H1 (cell line): ENCODE measurements around the gene ACOT12. TPM values are rescaled to one million over a fixed set of nuclear protein-coding genes. Genes with fewer than 3 reads are reported as not detected.

Source experiments
- BACH1 ChIP-seq: IDR thresholded peaks from 2 replicates; pipeline ENCODE4 v1.6.1; 2012; ENCODE audit warnings: low read length, improper control_type of control experiment
- BRCA1 ChIP-seq: IDR thresholded peaks from 2 replicates; pipeline ENCODE4 v1.6.1; 2012; ENCODE audit warnings: low read depth, low read length, improper control_type of control experiment
- NRF1 ChIP-seq: IDR thresholded peaks from 2 replicates; pipeline ENCODE4 v1.6.1; 2011; ENCODE audit warnings: mild to moderate bottlenecking, low read depth, low read length, improper control_type of control experiment
- polyA plus RNA-seq, 7 experiments: library from polyadenylated mRNA; depleted of rRNA in 3 of 7; stranded (reverse) in 5 of 7; unstranded in 2 of 7; fragments of >200 nt in 5 of 7; fragments of 200-250 nt in 2 of 7; gene quantifications; 1 replicate in 5 of 7; 2 replicates in 1 of 7; 4 replicates in 1 of 7; pipeline versions ENCODE4 v1.2.1 to v1.2.3, GENCODE V29; 2011 to 2013; ENCODE audit warnings: missing spikeins in 2 of 7, mixed read lengths in 2 of 7
- total RNA-seq: library from RNA; stranded (reverse); fragmentation: NEBNext Ultra II Directional; extraction: Animal tissue kit (Norgen Biotek cat#: 25700); gene quantifications from 2 replicates; pipeline ENCODE4 v1.2.1, GENCODE V29; 2021
- TF ChIP-seq, protein P1 (sequence below): fragments of 300-600 bp; sonication (generic); IDR thresholded peaks from 2 replicates; pipeline ENCODE4 v1.7.1; 2012; ENCODE audit warnings: low read length, moderate library complexity, mild to moderate bottlenecking, inconsistent platforms; ENCODE audit not compliant: insufficient replicate concordance

The ACOT12 gene
- total and polyA plus RNA-seq, 2 of the 8 experiments (the other 6 are each of a cell fraction or from before 2014, with no cell fraction given): 0.29 TPM; not detected in 1

DNA sequence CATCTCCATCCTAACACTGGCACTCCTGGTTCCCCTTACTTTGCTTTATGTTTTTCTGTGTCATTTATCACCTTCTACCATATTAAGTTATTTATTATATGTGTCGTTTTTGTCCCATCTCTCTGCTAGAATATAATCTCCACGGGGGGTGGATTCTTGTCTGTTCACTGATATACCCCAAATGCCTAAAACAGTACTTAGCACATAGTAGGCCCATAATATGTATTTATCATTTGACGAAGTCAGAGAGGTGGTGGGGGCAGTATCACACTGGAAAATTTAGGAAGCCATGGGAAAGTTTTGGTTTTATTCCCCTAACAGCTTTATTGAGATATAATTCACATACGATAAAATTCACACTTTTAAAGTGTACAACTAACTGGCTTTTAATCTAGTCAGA is 78.1 kb downstream of the ACOT12 start (continued):
- TF ChIP-seq, protein P1, sequence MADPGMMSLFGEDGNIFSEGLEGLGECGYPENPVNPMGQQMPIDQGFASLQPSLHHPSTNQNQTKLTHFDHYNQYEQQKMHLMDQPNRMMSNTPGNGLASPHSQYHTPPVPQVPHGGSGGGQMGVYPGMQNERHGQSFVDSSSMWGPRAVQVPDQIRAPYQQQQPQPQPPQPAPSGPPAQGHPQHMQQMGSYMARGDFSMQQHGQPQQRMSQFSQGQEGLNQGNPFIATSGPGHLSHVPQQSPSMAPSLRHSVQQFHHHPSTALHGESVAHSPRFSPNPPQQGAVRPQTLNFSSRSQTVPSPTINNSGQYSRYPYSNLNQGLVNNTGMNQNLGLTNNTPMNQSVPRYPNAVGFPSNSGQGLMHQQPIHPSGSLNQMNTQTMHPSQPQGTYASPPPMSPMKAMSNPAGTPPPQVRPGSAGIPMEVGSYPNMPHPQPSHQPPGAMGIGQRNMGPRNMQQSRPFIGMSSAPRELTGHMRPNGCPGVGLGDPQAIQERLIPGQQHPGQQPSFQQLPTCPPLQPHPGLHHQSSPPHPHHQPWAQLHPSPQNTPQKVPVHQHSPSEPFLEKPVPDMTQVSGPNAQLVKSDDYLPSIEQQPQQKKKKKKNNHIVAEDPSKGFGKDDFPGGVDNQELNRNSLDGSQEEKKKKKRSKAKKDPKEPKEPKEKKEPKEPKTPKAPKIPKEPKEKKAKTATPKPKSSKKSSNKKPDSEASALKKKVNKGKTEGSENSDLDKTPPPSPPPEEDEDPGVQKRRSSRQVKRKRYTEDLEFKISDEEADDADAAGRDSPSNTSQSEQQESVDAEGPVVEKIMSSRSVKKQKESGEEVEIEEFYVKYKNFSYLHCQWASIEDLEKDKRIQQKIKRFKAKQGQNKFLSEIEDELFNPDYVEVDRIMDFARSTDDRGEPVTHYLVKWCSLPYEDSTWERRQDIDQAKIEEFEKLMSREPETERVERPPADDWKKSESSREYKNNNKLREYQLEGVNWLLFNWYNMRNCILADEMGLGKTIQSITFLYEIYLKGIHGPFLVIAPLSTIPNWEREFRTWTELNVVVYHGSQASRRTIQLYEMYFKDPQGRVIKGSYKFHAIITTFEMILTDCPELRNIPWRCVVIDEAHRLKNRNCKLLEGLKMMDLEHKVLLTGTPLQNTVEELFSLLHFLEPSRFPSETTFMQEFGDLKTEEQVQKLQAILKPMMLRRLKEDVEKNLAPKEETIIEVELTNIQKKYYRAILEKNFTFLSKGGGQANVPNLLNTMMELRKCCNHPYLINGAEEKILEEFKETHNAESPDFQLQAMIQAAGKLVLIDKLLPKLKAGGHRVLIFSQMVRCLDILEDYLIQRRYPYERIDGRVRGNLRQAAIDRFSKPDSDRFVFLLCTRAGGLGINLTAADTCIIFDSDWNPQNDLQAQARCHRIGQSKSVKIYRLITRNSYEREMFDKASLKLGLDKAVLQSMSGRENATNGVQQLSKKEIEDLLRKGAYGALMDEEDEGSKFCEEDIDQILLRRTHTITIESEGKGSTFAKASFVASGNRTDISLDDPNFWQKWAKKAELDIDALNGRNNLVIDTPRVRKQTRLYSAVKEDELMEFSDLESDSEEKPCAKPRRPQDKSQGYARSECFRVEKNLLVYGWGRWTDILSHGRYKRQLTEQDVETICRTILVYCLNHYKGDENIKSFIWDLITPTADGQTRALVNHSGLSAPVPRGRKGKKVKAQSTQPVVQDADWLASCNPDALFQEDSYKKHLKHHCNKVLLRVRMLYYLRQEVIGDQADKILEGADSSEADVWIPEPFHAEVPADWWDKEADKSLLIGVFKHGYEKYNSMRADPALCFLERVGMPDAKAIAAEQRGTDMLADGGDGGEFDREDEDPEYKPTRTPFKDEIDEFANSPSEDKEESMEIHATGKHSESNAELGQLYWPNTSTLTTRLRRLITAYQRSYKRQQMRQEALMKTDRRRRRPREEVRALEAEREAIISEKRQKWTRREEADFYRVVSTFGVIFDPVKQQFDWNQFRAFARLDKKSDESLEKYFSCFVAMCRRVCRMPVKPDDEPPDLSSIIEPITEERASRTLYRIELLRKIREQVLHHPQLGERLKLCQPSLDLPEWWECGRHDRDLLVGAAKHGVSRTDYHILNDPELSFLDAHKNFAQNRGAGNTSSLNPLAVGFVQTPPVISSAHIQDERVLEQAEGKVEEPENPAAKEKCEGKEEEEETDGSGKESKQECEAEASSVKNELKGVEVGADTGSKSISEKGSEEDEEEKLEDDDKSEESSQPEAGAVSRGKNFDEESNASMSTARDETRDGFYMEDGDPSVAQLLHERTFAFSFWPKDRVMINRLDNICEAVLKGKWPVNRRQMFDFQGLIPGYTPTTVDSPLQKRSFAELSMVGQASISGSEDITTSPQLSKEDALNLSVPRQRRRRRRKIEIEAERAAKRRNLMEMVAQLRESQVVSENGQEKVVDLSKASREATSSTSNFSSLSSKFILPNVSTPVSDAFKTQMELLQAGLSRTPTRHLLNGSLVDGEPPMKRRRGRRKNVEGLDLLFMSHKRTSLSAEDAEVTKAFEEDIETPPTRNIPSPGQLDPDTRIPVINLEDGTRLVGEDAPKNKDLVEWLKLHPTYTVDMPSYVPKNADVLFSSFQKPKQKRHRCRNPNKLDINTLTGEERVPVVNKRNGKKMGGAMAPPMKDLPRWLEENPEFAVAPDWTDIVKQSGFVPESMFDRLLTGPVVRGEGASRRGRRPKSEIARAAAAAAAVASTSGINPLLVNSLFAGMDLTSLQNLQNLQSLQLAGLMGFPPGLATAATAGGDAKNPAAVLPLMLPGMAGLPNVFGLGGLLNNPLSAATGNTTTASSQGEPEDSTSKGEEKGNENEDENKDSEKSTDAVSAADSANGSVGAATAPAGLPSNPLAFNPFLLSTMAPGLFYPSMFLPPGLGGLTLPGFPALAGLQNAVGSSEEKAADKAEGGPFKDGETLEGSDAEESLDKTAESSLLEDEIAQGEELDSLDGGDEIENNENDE: no peak
- TF ChIP-seq NRF1 (no peak), BACH1 (no peak), BRCA1 (no peak)
